Loucy (cell line): ENCODE data around the gene TOB2.

Source experiments
- EZH2phosphoT487 ChIP-seq: fragments of 200-600 bp; IDR thresholded peaks from 2 replicates; pipeline ENCODE4 v1.6.1; 2018; ENCODE audit warnings: antibody characterized with exemption, mild to moderate bottlenecking, moderate library complexity, borderline replicate concordance
- TF ChIP-seq, protein P1 (sequence below): fragments of 200-600 bp; sonication (generic); conservative IDR thresholded peaks from 2 replicates; pipeline ENCODE4 v1.5.1; 2014; ENCODE audit warnings: mild to moderate bottlenecking, antibody characterized with exemption, low read length

DNA sequence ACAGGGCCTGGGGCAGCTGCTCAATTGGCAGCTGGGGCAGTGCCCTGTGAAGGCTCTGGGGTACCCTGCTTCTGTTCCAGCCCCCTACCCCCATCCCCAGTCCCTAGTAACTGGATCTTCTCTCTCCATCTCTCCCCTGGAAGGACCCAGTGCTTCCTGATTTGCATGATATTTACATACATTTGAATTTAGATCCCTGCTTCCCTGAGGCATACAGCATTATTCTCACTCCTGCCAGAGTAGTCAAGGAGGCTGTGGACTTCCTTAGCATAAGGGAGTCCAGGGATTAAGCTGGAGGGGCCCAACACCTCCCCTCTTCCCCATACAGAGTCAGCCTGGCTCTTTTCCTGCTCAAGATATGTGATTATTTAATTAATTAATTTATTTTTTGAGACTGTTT lies 40.2 kb downstream of the TOB2 start:
- TF ChIP-seq, protein P1, sequence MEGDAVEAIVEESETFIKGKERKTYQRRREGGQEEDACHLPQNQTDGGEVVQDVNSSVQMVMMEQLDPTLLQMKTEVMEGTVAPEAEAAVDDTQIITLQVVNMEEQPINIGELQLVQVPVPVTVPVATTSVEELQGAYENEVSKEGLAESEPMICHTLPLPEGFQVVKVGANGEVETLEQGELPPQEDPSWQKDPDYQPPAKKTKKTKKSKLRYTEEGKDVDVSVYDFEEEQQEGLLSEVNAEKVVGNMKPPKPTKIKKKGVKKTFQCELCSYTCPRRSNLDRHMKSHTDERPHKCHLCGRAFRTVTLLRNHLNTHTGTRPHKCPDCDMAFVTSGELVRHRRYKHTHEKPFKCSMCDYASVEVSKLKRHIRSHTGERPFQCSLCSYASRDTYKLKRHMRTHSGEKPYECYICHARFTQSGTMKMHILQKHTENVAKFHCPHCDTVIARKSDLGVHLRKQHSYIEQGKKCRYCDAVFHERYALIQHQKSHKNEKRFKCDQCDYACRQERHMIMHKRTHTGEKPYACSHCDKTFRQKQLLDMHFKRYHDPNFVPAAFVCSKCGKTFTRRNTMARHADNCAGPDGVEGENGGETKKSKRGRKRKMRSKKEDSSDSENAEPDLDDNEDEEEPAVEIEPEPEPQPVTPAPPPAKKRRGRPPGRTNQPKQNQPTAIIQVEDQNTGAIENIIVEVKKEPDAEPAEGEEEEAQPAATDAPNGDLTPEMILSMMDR: no peak
- TF ChIP-seq EZH2phosphoT487: no peak
